ENCODE measurements around the gene SMPD3.

- TF ChIP-seq GATA2 (IDR thresholded peaks at IDR 0.05; ENCODE audit: low read depth, low read length) (no peak), GATA3 (IDR thresholded peaks at IDR 0.05; ENCODE audit: low read depth, low read length) (no peak)
Observed at GRCh38 chr16:68347605-68348004, 100.7 kb downstream of the SMPD3 start.
